Hematopoietic multipotent progenitor cell treated with erythropoietin and hydrocortisone succinate and interleukin-3 and kit ligand, for 15 days (in vitro differentiated cells): Measurements from ENCODE around the gene SFT2D3.

Experiments used
- DNase-seq: peaks from one replicate; pipeline ENCODE4 v3.0.0-alpha.2; 2015; ENCODE audit warnings: low spot score

Gene SFT2D3

DNA sequence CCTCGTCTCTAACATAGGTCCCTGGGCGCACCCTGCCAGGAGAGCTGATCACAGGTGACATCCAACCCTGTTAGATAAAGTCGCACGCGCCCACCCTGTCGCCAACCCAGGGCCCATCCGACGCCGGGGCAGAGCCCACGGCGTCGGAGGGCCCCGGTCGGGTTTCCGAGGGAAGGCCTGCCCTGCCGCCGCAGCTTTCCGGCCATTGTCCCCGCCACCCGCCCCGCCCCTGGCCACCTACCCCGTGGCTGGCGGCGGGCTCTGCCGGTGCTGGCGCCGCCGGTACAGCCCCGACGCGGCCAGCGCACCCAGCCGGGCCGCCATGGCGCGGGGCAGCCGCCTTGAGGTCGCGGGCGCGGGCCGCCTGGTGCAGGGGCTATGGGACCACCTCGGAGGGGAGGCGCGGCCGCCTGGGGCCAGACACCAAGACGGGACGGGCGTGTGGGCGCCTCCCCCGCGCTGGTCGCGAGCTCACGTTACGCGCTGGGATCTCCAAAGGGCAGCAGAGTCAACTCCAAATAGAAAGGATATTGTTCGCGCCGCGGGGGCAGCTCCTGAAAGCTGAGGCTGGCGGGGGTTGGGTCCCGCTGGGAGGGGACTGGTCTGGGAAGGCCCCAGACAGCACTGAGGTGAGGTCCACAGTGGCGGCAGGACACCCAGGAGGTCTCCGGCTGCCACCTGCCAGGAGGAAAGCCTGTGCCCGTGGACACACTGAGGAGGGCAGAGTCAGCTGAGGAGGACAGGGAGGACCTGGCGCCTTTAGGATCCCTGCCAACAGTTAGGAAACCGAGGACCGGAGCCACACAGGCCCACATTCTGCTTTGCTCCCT, 37.0 kb upstream of the SFT2D3 start:
- no peak for DNase-seq

DNA sequence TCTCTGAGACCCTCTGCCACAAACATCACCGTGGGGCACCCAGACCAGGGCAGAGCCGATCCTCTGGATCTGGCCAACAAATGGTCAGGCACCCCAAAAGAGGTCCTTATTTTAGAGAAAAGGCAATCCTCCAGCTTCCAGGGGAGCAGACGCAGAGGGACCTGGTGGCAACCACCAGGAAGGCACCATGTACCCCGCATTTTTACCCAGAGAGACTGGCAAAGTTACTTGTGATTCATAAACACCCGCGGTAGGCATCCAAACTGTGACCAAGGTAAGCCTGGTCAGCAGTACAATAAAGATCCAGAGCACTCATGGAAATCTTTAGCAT, 36.4 kb upstream of the SFT2D3 start:
- DNase-seq: no peak

- DNase-seq: no peak
Observed at GRCh38 chr2:127665267-127665893, 35.9 kb upstream of the SFT2D3 start.

DNA sequence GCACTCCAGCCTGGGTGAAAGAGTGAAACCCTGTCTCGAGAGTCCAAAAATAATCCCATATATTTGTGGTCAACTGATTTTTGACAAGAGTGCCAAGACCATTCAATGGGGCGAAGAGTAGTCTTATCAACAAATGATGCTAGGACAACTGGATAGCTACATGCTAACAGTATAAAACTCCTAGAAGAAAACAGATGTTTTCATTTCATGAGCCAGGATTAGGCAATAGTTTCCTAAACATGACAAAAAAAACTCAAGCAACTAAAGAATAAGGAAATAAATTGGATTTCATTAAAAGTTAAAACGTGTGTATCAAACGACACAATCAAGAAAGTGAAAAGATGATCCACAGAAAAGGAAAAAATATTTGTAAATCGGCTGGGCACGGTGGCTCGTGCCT, 32.2 kb upstream of the SFT2D3 start:
- no peak for DNase-seq

DNA sequence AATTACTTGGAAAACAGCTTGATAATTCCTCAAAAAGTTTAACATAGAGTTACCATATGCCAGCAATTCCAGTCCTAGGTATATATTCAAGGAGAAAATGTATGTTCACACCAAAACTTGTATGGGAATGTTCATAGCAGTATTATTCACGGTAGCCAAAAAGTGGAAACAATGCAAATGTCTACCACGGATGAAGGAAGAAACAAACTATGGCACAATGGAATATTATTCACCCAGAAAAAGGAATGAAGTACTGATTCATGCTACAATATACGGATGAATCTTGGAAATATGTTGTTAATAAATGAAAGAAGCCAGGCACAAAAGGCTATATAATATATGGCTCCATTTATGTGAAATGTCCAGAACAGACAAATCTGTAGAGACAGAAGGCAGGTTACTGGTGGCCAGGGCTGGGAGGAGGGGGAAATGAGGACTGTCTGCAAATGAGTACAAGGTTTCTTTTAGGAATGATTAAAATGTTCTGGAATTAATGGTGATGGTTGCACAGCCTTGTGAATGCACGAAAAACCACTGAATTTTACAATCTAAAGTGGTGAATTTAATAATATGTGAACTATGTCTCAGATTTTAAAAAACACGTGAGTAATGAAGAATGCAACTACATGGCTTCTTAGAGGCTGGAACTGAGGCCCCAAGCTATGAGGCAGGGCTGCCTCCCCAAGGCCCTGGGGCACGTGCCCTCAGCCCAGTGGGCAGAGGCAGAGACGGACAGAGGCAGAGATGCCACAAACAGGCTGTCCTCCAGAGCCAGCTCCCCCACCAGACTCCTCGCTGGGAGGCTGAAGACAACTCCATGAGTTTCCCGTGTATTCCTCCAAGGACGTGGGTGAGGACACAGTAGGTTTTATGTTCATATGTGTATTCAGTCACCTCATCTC, 31.0 kb upstream of the SFT2D3 start:
- DNase-seq: no peak

DNA sequence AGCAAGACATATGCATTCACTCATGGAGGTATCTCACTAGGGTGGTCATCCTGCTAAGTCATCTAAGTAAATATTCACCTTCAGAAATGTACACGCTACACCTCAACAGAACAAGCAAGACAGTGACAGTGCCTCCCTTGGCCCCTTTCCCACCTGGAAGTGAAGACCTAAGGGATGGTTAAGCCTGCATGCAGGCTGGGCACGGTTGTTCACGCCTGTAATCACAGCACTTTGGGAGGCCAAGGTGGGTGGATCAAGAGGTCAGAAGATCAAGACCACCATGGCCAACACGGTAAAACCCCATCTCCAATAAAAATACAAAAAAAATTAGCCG, 30.4 kb upstream of the SFT2D3 start:
- DNase-seq: no peak

- DNase-seq: no peak
Observed at GRCh38 chr2:127671557-127672302, 29.6 kb upstream of the SFT2D3 start.

- no peak for DNase-seq
Observed at GRCh38 chr2:127672341-127673224, 28.7 kb upstream of the SFT2D3 start.

DNA sequence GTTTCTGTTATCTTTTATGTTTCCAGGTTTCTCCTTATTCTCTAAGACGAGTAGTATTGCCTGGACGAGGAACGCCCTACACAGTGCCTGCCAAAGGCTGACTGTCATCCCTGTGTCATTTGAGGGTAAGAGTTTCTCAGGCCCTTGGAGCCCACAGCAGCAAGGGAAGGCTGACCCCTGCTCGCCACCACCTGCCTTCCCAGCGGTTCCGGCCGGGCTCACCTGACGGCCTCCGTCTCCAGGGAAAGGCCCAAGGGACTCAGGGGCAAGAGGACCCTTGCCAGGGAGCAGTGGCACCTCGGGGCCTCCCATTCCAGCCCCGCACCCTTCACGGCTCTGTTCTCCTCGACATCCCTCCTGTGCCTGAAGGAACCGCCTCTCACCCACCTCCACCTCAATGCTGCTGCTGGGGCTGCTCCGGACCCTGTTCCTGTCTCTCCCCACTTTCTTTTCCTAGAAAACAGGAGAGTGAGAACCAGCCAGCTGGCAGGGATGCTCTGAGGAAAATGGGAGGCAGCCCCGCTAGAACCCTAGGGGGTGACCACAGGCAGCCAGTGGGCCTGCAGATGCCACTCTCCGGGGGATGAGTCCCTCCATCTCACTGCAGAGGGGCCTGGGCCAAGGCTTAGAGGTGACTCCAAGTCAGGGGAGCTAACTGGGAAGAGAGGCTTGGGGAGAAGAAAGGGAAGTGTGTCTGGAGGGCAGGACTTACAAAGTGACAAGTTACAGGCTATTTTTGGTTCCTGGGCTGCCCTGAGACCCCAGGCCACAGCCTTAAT, 27.8 kb upstream of the SFT2D3 start:
- DNase-seq: no peak

GRCh38 chr2:127674241-127675209, 26.8 kb upstream of the SFT2D3 start:
- DNase-seq: no peak

DNA sequence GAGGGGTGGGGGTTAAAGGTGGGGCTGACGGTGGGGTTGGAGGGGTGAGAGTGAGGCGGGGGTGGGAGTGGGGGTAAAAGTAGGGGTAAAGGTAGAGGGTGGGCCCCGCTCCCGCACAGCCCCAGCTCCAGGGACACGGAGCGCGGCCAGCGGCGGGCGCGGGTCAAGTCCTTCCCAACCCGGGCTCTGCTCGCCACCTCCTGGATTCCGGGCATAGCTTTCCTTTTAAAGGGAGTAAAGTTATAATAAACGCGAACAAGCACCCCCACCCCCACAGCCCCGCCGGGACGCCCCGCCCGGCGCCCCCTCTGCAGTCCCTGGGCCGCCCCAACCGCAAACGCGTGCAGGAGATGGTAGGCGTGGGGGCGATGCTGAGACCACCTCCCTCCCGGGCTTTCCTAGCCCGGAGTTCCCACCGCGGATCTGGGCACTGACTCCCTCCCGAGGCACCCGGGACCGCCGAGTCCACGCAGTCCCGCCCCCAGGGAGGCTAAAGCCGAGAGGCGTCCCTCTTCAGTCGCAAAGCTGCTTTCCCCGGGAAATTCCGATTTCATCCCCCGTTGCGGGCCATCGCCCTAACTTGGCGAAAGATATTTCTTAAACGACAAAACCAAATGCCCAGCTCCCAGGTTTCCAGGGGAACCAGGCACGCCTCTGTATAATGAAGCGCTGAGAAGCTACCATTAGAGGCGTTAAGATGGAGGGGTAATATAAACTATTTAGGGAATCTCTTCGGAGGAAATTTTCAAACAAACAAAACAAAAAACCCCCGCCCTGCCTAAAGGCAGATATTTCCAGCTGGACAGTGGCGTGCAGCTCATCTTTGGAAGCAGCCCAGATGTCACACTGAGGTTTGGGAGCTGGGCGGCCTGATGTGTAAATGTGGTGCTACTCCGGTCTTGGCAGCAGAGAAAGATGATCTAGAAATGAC, 25.7 kb upstream of the SFT2D3 start, which contains the start of gene LIMS2:
LIMS2 (minus strand) TSS at position 200 of the 931 bp plus-strand sequence. CDS start 506 bp downstream, outside the sequence.
- no peak for DNase-seq

GRCh38 chr2:127676906-127677305, 24.4 kb upstream of the SFT2D3 start:
- DNase-seq: no peak

DNA sequence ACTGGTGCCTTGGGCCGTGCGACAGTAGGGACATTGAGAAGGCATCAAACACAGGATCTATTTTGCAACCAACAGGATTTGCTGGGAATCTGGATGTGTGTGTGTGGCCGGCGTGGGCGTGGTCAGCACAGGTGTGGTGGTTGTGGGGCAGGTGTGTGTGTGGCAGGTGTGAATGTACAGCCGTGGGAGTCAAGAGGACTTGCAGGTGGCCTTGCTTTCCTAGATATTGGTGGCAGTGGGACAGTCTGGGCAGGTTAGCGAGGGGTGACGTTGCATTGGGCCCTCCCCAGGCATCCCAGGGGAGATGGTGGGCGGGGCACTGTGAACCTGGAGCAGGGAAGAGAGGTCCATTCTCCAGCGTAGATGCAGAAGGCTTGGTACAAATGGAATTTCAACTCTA, 22.8 kb upstream of the SFT2D3 start:
- no peak for DNase-seq

- no peak for DNase-seq
Observed at GRCh38 chr2:127678991-127679390, 22.3 kb upstream of the SFT2D3 start.

- DNase-seq: no peak
Observed at GRCh38 chr2:127679680-127680361, 21.5 kb upstream of the SFT2D3 start.

DNA sequence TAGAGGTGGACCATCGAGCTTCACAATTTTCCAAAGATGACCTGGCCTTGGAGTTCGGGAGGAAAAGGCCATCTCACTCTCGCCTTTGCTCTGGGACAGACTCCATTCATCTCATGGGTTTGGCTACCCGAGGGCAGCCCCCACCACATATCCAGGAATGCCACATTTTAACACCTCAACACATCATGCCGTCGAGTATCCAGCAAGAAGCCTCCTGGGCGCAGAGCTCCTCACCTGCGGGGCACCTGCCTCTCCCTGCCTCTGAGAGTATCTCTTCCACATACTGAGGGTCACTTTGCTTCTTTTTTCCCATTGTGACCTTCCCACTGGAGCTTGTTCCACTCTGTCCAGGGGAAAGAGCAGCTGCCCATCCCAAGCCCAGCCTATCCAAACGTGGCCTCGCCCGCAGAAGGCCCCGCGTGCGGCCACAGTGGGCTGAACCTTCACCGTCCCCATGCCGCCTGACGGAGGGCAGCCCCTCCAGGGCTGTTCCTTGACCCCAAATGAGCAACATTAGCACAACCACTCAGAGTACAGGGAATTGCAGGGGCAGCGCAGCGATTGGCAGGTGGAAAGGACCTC, 20.5 kb upstream of the SFT2D3 start:
- no peak for DNase-seq

DNA sequence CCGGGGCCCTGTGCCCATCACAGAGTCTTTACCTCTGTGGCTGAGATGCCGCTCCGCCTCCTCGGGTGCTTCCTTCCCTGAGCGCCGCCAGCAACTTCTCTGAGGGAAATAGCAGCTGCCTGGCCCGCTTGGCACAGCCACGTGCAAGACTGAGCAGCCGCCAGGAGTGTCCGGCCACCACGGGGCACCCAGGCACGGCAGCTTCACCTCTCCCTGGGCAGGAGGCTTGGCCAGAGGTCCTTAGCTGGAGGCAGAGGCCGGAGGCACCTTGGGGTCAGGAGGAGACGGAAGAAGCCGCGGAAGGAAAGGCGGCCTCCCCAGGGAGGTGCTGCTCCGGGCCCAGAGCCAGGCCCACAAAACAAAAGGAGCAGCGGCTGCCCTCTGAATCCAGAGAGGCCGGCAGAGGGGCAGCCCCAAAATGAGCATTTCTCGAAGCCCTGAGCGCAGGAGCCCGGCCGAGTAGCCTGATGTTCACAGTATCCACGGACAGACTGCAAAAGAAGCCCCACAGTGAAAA, 20.0 kb upstream of the SFT2D3 start:
- DNase-seq: no peak
